Esophagus (tissue), 2 donors: ENCODE measurements around the gene EPHB1. TPM values are rescaled to one million over a fixed set of nuclear protein-coding genes. Genes with fewer than 3 reads are reported as not detected.

Source experiments
- H3K27ac ChIP-seq, 2 donors: one replicate each; pipeline ENCODE4 v1.5.1; 2013; ENCODE audit warnings: low read depth in 2 of 2, mild to moderate bottlenecking in 2 of 2, inconsistent platforms in 1 of 2, low read length in 1 of 2, moderate library complexity in 1 of 2
- H3K27me3 ChIP-seq, 2 donors: one replicate each; pipeline ENCODE4 v1.6.1; 2013; ENCODE audit warnings: low read length in 2 of 2, control low read depth in 1 of 2, mild to moderate bottlenecking in 1 of 2; ENCODE audit not compliant: insufficient read depth in 2 of 2, control insufficient read depth in 1 of 2
- H3K36me3 ChIP-seq, 2 donors: one replicate each; pipeline ENCODE4 v1.6.1; 2013; ENCODE audit warnings: low read length in 1 of 2; ENCODE audit not compliant: control insufficient read depth in 2 of 2, insufficient read depth in 2 of 2
- H3K4me1 ChIP-seq, 2 donors: one replicate each; pipeline ENCODE4 v1.6.1; 2013; ENCODE audit warnings: low read length in 1 of 2; ENCODE audit not compliant: control insufficient read depth in 2 of 2, insufficient read depth in 2 of 2
- H3K4me3 ChIP-seq, 2 donors: one replicate each; pipeline ENCODE4 v1.5.1; 2013; ENCODE audit warnings: low read length in 2 of 2, mild to moderate bottlenecking in 2 of 2, low read depth in 1 of 2, moderate library complexity in 1 of 2
- H3K9me3 ChIP-seq, 2 donors: one replicate each; pipeline ENCODE4 v1.6.1; 2013; ENCODE audit warnings: mild to moderate bottlenecking in 2 of 2, low read depth in 1 of 2, low read length in 1 of 2, moderate library complexity in 1 of 2; ENCODE audit not compliant: control insufficient read depth in 2 of 2, insufficient read depth in 1 of 2
- WGBS, 2 donors: extraction: QIAGEN DNeasy Blood & Tissue Kit; methylation state at CpG; one replicate each; pipeline ENCODE4 v1.1.7; 2013; 5-methylcytosine and 5-hydroxymethylcytosine counted together
- polyA plus RNA-seq, 2 donors: library from polyadenylated mRNA; stranded (reverse); fragments of 200-250 nt; gene quantifications; one replicate each; pipeline ENCODE4 v1.2.3, GENCODE V29; 2013
- donor health status: healthy with polysubstance abuse.
- donor health status: Bipolar disorder and iron deficiency.

The EPHB1 gene
- polyA plus RNA-seq, 2 donors = 0.04 to 0.38 TPM

DNA sequence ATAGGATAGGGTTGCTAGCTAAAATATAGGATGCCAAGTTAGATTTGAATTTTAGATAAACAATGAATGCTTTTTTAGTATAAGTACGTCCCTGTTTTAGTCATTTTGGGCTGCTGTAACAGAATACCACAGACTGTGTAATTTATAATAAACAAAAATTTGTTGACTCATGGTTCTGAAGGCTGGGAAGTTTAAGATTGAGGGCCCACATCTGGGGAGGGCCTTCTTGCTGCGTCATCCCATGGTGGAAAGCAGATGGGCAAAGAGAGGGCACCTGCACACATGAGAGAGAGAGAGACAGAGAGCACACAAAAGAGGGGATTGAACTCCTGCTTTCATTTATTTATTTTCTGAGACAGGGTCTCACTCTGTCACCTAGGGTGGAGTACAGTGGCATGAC, 246.5 kb downstream of the EPHB1 start:
- no peak overlapping the region for H3K27ac ChIP-seq
- WGBS, 2 donors = 74 to 79% methylated on average over 2 of the region's 2 CpGs

DNA sequence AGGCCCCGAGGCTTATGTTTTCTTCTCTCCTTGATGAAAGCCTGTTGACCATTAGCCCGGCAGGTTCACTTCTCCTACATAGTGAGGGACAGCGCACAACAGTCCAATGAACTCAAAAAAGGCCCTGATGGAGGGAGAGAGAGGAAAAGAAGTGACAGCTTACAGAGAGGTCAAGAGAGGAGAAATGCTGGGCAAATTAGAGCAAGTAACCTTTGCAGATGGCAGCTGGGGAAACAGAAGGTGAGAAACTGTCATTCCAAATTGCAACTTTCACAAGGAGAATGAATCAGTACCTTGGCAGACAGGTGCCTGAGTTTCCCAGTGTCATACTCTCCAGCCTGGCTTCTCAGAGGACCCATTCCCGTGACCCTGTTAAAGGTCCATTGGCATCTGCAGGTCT, 252.0 kb downstream of the EPHB1 start:
- Histone ChIP-seq H3K27me3 (peaks cover 0 to 3% of the 10 kb centered on the region in 2 donors), H3K4me3 (no peak overlapping the region), H3K36me3 (no peaks in the 10 kb centered on the region), H3K9me3 (peaks cover 0 to 2% of the 10 kb centered on the region in 2 donors), H3K27ac (no peak overlapping the region), H3K4me1 (no peaks in the 10 kb centered on the region)
- WGBS, 2 donors = 82 to 91% methylated on average over 4 of the region's 4 CpGs

More for the DNA sequence above, 246.5 kb downstream of the EPHB1 start:
- no peaks in the 10 kb centered on the region for H3K36me3 ChIP-seq
- H3K4me3 ChIP-seq = no peak overlapping the region
- H3K9me3 ChIP-seq = no peaks in the 10 kb centered on the region
- no peaks in the 10 kb centered on the region for H3K4me1 ChIP-seq
- no peaks in the 10 kb centered on the region for H3K27me3 ChIP-seq

DNA sequence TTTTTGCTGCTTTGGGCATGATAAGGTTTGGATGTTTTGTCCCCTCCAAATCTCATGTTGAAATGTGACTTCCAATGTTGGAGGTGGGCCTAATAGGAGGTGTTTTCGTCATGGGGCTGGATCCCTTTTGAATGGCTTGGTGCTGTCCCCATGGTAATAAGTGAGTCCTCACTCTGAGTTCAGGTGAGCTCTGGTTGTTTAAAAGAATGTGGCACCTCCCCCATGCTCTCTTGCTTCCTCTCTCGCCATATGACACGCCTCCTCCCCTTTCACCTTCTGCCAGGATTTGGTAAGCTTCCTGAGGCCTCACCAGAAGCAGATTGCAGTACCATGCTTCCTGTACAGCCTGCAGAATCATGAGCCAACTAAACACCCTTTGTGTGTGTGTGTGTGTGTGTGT, 255.5 kb downstream of the EPHB1 start:
- Histone ChIP-seq H3K4me3 (no peak overlapping the region), H3K36me3 (no peaks in the 10 kb centered on the region), H3K27ac (no peak overlapping the region), H3K27me3 (peaks cover 0 to 3% of the 10 kb centered on the region in 2 donors), H3K9me3 (peaks cover 0 to 2% of the 10 kb centered on the region in 2 donors), H3K4me1 (no peaks in the 10 kb centered on the region)
- 71 to 84% methylated on average over 3 of the region's 3 CpGs for WGBS, 2 donors

DNA sequence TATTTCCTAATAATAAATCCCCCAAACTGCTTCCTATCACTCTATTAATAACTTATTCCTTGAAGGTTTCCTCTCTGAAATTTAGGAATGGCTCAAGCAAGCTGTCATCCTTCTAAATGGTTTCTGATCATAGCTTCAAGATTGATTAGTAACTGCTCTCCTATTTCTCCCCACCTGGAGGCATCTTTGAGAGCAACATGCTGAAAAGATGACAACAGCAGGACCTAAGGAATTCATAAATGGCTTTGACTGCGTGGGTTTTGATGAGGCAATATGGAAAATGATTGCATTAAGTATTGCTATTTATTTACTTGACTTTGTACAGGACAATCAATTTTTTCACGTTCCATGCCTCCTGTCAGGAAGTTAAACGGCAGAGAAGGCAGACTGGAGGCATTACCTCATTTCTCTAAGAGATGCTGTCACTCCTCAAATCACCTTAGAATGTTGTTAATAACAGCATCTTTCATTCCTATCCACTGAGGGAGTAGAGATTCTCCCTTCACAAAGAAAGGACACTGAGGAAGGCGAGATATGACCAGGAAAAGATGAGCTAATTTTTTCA, 256.4 kb downstream of the EPHB1 start:
- Histone ChIP-seq H3K27me3 (peaks cover 0 to 3% of the 10 kb centered on the region in 2 donors), H3K27ac (no peak overlapping the region), H3K9me3 (peaks cover 0 to 2% of the 10 kb centered on the region in 2 donors), H3K4me1 (no peaks in the 10 kb centered on the region), H3K4me3 (no peak overlapping the region), H3K36me3 (no peaks in the 10 kb centered on the region)
- 64 to 76% methylated on average over 4 of the region's 4 CpGs for WGBS, 2 donors

DNA sequence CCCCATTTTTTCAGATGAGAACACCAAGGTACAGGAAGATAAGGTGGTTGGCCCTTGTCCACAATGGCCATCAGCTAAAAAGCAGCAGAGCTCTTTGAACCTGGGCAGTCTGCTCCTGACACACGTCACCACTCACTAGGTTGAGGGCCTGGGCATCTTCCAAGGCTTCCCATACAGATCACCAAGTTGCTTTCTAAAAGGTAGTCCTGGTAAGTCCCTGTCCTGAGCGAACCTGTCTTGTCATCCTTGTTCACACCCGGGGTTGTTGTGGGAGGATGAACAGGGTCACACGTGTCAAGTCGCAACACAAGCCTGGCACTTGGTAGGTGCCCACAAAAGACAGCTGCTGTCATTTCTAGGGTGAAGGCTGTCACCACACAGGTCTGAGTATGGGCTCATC, 260.4 kb downstream of the EPHB1 start:
- Histone ChIP-seq H3K36me3 (no peaks in the 10 kb centered on the region), H3K4me1 (no peaks in the 10 kb centered on the region), H3K27me3 (no peaks in the 10 kb centered on the region), H3K4me3 (no peak overlapping the region), H3K27ac (no peak overlapping the region), H3K9me3 (no peaks in the 10 kb centered on the region)
- WGBS, 2 donors = 80 to 83% methylated on average over 5 of the region's 5 CpGs

DNA sequence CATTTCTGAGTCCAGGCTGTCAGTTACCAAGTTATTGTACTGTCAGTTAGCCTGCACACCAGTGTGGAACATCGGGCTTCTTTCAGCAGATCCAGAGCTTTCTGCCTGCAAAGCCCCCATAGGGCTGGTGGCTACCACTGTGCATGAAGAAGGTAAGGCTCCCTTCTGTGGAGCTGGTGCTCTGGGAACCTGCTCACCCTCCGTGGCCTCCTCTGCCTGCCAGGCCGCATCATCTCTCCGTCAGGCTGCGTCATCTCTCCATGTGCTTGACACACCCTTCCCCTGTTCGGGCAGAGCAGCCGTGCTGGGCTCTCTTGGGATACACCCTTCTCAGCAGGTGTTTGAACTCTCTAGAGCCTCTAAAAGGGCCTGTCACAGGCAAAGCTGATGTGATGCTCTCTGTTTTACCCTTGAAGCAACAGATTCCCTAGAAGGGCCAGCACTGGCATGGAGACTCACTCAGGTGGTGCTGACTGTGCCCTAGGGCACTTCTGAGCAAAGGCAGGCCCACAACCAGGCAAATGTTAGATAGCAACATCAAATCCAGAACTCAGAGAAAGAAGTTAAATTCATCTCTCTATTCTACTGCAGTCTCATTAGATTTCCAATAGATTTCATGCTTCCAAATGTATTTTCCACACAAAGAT, 261.1 kb downstream of the EPHB1 start:
- H3K27ac ChIP-seq = no peak overlapping the region
- H3K9me3 ChIP-seq = no peaks in the 10 kb centered on the region
- H3K4me3 ChIP-seq = no peak overlapping the region

DNA sequence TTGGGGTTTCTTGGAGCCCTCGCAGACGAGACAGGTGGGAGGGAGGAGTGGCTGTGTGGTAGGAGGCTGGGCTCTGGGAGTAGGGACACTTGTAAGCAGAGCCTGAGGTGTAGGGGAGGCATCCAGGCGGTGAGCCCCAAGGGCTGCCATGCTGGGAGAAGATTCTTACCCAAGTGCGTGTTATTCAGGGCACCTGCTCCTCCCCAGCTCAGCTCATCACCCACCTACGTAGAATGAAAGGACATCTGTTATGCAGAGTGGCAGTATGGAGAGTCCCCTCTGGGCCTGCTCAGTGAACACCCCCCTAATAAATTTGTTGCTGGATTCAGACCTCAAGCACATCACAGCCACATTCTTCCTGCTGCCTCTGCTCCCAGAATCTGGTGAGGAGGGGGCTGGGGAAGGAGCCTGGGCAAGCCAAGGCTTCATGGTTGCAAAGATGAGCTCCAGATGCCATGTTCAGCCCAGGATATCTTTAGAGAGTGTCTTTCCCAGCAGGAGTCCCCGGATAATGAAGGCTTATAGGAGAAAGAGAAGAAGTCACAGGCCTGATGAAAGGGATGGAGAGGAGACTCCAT, 261.8 kb downstream of the EPHB1 start:
- 79 to 82% methylated on average over 6 of the region's 6 CpGs for WGBS, 2 donors
- Histone ChIP-seq H3K27me3 (no peaks in the 10 kb centered on the region), H3K36me3 (no peaks in the 10 kb centered on the region), H3K27ac (no peak overlapping the region), H3K9me3 (no peaks in the 10 kb centered on the region), H3K4me1 (no peaks in the 10 kb centered on the region), H3K4me3 (no peak overlapping the region)

More for the DNA sequence above, 261.1 kb downstream of the EPHB1 start:
- 59 to 64% methylated on average over 7 of the region's 7 CpGs for WGBS, 2 donors
- H3K36me3 ChIP-seq = no peaks in the 10 kb centered on the region
- no peaks in the 10 kb centered on the region for H3K27me3 ChIP-seq
- no peaks in the 10 kb centered on the region for H3K4me1 ChIP-seq

DNA sequence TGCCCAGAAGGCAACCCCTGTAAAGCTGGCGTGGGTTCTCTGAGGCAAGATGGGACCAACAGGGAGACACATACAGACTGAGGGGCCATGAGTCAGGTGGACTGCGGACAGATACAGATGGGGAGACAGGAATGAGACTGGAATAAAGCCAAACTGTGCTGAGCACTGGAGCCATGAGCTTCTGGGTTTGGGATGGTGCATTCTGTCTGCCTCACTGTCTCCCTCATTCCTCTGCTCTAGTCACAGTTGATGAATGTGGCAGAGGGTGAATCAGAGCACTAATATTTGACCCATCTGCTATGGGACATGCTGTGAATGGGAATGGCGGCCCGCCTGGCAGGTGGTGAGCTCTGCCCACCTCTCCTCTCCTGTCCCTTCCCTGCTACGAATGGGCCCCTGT, 262.9 kb downstream of the EPHB1 start:
- H3K27ac ChIP-seq = no peak overlapping the region
- no peaks in the 10 kb centered on the region for H3K4me1 ChIP-seq
- whole genome bisulfite sequencing, 2 donors = 86 to 96% methylated on average over 5 of the region's 5 CpGs

DNA sequence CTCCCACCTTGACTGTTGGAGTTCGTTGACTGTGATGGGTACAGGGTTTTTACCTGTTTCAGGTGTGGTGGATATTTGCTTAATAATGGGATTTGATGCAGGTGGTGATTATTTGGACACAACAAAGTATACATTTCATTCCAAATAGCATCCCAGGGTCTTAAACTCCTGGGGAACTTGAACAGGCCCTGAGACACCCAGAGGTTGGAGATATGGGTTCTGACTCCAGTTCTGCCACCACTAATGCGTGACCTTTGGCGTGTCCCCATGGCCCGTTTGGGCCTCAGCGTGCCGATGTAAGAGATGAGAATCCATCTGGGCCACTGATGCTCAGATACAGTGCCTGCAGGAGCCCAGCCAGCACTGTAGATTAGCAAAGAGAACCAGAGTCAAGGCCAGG, 264.5 kb downstream of the EPHB1 start:
- Histone ChIP-seq H3K27me3 (no peaks in the 10 kb centered on the region), H3K27ac (no peak overlapping the region), H3K4me3 (no peak overlapping the region), H3K4me1 (no peaks in the 10 kb centered on the region), H3K9me3 (no peaks in the 10 kb centered on the region), H3K36me3 (no peaks in the 10 kb centered on the region)
- 75 to 83% methylated on average over 6 of the region's 6 CpGs for WGBS, 2 donors

More for the DNA sequence above, 262.9 kb downstream of the EPHB1 start:
- no peak overlapping the region for H3K4me3 ChIP-seq
- H3K36me3 ChIP-seq = no peaks in the 10 kb centered on the region
- no peaks in the 10 kb centered on the region for H3K9me3 ChIP-seq
- no peaks in the 10 kb centered on the region for H3K27me3 ChIP-seq
